Keratinocyte (primary cell): ENCODE measurements around the gene RNPEPL1. TPM values are rescaled to one million over a fixed set of nuclear protein-coding genes. Genes with fewer than 3 reads are reported as not detected.

Experiments used
- DNase-seq: peaks from one replicate; pipeline ENCODE4 v3.0.0-alpha.2; 2011; ENCODE audit warnings: low read depth, missing footprints, low spot score
- FAIRE-seq: peaks from 2 replicates; lab custom pipeline; 2011; peaks lifted over from hg19 to GRCh38; lab: Jason Lieb, UNC
- H2AFZ ChIP-seq: 2 replicates; pipeline ENCODE4 v1.6.0; 2012; ENCODE audit warnings: low read length, control low read depth, inconsistent platforms; ENCODE audit not compliant: control insufficient read depth
- H3K27ac ChIP-seq: 2 replicates; pipeline ENCODE4 v1.5.1; 2011; ENCODE audit warnings: low read length; ENCODE audit not compliant: control insufficient read depth, insufficient read depth
- H3K27me3 ChIP-seq: 3 replicates; pipeline ENCODE4 v1.6.0; 2011; ENCODE audit warnings: low read length; ENCODE audit not compliant: control insufficient read depth, insufficient read depth; ENCODE audit errors: extremely low read depth
- H3K36me3 ChIP-seq, 2 experiments: 2 replicates in 1 of 2; 3 replicates in 1 of 2; pipeline ENCODE4 v1.5.1; 2011; ENCODE audit warnings: low read length in 2 of 2, mild to moderate bottlenecking in 1 of 2; ENCODE audit not compliant: control insufficient read depth in 2 of 2, insufficient read depth in 2 of 2; ENCODE audit errors: extremely low read depth in 1 of 2
- H3K4me1 ChIP-seq: 3 replicates; pipeline ENCODE4 v1.5.1; 2011; ENCODE audit warnings: low read length; ENCODE audit not compliant: control insufficient read depth, insufficient read depth; ENCODE audit errors: extremely low read depth
- H3K4me2 ChIP-seq: 3 replicates; pipeline ENCODE4 v1.6.0; 2011; ENCODE audit warnings: low read depth, low read length; ENCODE audit not compliant: control insufficient read depth, insufficient read depth; ENCODE audit errors: extremely low read depth
- H3K4me3 ChIP-seq, 3 experiments: fragments of 200-600 bp in 1 of 3; sonication (generic) in 1 of 3; 2 replicates in 2 of 3; 3 replicates in 1 of 3; pipeline ENCODE4 v1.5.1; 2011 to 2016; ENCODE audit warnings: low read length in 3 of 3, mild to moderate bottlenecking in 3 of 3, control low read depth in 2 of 3, inconsistent platforms in 1 of 3, low read depth in 1 of 3, mixed read lengths in 1 of 3, mixed run types in 1 of 3, moderate library complexity in 1 of 3; ENCODE audit not compliant: control insufficient read depth in 2 of 3, insufficient read depth in 2 of 3; ENCODE audit errors: extremely low read depth in 1 of 3
- H3K79me2 ChIP-seq: 2 replicates; pipeline ENCODE4 v1.6.0; 2012; ENCODE audit warnings: low read length; ENCODE audit not compliant: control insufficient read depth, insufficient read depth
- H3K9ac ChIP-seq: 3 replicates; pipeline ENCODE4 v1.6.0; 2011; ENCODE audit warnings: low read length; ENCODE audit not compliant: control insufficient read depth, insufficient read depth; ENCODE audit errors: extremely low read depth
- H3K9me1 ChIP-seq: 3 replicates; pipeline ENCODE4 v1.6.0; 2011; ENCODE audit warnings: low read length; ENCODE audit not compliant: control insufficient read depth, insufficient read depth; ENCODE audit errors: extremely low read depth
- H3K9me3 ChIP-seq: 2 replicates; pipeline ENCODE4 v1.5.1; 2012; ENCODE audit warnings: low read depth, low read length; ENCODE audit not compliant: control insufficient read depth
- H4K20me1 ChIP-seq: 3 replicates; pipeline ENCODE4 v1.6.0; 2011; ENCODE audit warnings: low read length; ENCODE audit not compliant: control insufficient read depth, insufficient read depth; ENCODE audit errors: extremely low read depth
- CTCF ChIP-seq, 3 experiments: IDR thresholded peaks in 1 of 3; conservative IDR thresholded peaks in 1 of 3; optimal IDR thresholded peaks in 1 of 3; 2 replicates in 2 of 3; 3 replicates in 1 of 3; pipeline versions ENCODE3 to v1.5.1; 2011; ENCODE audit warnings: low read length in 3 of 3, mild to moderate bottlenecking in 3 of 3, moderate library complexity in 2 of 3, control low read depth in 1 of 3, inconsistent platforms in 1 of 3; ENCODE audit not compliant: insufficient read depth in 2 of 3; ENCODE audit errors: extremely low read depth in 1 of 3
- EZH2 ChIP-seq: IDR thresholded peaks from one replicate; pipeline ENCODE4 v1.6.1; 2012; ENCODE audit warnings: inconsistent platforms, mild to moderate bottlenecking, low read length, moderate library complexity
- dilution Hi-C: fragments of 300-500 bp; cut with MboI; formaldehyde crosslinking; loops from one replicate; pipeline ENCODE4 v1.7.0; 2020; ENCODE audit warnings: low sequenced_read_pairs; ENCODE audit not compliant: extremely low pct_ligation_motif_present
- polyA plus RNA-seq, 5 experiments: library from polyadenylated mRNA; depleted of rRNA in 3 of 5; stranded (reverse) in 3 of 5; stranded (forward) in 1 of 5; unstranded in 1 of 5; fragments of >200 nt; gene quantifications; 1 replicate in 1 of 5; 2 replicates in 3 of 5; 3 replicates in 1 of 5; pipeline versions ENCODE4 v1.2.1 to v1.2.3, GENCODE V29; 2011 to 2012; ENCODE audit warnings: missing spikeins in 2 of 5, low read depth in 1 of 5, low replicate concordance in 1 of 5

Gene RNPEPL1
- polyA plus RNA-seq, 1 donor (not counting 4 experiments of a cell fraction or from before 2014, with no cell fraction given): 3.7 TPM

GRCh38 chr2:240576436-240577205 is 8.3 kb downstream of the RNPEPL1 start:
- dilution Hi-C loops: no loop called here
- FAIRE-seq (no peak), DNase-seq (no peak)
- TF ChIP-seq EZH2 (no peak), CTCF (optimal IDR thresholded peaks at IDR 0.05 in 1 of 3, IDR thresholded peaks at IDR 0.05 in 1 of 3, conservative IDR thresholded peaks at IDR 0.05 in 1 of 3; ENCODE audit: extremely low read depth in 1 of 3, insufficient read depth in 2 of 3, low read length in 3 of 3) (no peak)
- Histone ChIP-seq H3K4me2 (no peak overlapping the region), H3K9ac (no peak overlapping the region), H3K4me3 (no peak overlapping the region), H4K20me1 (peaks cover 15% of the 10 kb centered on the region), H2AFZ (no peak overlapping the region), H3K9me3 (no peaks in the 10 kb centered on the region), H3K79me2 (peaks cover 2% of the 10 kb centered on the region), H3K27ac (no peak overlapping the region), H3K36me3 (peaks cover 4 to 11% of the 10 kb centered on the region in 2 experiments), H3K4me1 (peaks cover 22% of the 10 kb centered on the region), H3K9me1 (peaks cover 5% of the 10 kb centered on the region), H3K27me3 (no peaks in the 10 kb centered on the region)

GRCh38 chr2:240577281-240578109 is 9.2 kb downstream of the RNPEPL1 start:
- Histone ChIP-seq H3K4me1 (peaks cover 31% of the 10 kb centered on the region), H3K4me2 (no peak overlapping the region), H3K36me3 (peaks cover 4 to 11% of the 10 kb centered on the region in 2 experiments), H3K9me1 (peaks cover 5% of the 10 kb centered on the region), H4K20me1 (peaks cover 17% of the 10 kb centered on the region), H3K9ac (no peak overlapping the region), H3K9me3 (no peaks in the 10 kb centered on the region), H3K27me3 (no peaks in the 10 kb centered on the region), H3K4me3 (no peak overlapping the region), H3K27ac (no peak overlapping the region), H2AFZ (no peak overlapping the region), H3K79me2 (peaks cover 4% of the 10 kb centered on the region)
- no peak for DNase-seq
- dilution Hi-C loops: no loop called here
- no peak for TF ChIP-seq EZH2
- TF ChIP-seq CTCF (optimal IDR thresholded peaks at IDR 0.05 in 1 of 3, IDR thresholded peaks at IDR 0.05 in 1 of 3, conservative IDR thresholded peaks at IDR 0.05 in 1 of 3; ENCODE audit: extremely low read depth in 1 of 3, insufficient read depth in 2 of 3, low read length in 3 of 3): no peak
- FAIRE-seq: no peak
